Measurements from ENCODE around the gene RGS8. TPM values are rescaled to one million over a fixed set of nuclear protein-coding genes. Genes with fewer than 3 reads are reported as not detected.

RGS8 gene
- total RNA-seq, 4 donors from 2014 or later = not detected

DNA sequence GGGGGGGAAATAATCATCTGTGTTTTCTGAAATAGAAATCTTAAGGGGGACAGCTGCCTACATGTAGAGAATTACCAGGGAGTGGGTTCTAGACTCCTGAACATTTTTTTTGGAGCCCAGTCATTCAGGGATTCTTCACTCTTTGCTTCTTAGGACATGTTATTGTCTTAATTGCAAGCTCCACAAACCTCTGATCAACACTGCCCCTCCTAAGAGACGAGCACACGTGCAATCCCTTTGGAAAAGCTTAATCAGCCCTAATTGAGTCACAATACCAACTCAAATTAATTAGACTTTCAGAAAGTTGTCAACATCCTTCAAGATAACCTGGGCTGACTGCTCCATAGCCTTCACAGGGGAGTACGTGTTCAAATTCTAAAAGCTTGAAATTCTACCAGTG, 21.4 kb downstream of the RGS8 start:
- ATAC-seq = no peak

DNA sequence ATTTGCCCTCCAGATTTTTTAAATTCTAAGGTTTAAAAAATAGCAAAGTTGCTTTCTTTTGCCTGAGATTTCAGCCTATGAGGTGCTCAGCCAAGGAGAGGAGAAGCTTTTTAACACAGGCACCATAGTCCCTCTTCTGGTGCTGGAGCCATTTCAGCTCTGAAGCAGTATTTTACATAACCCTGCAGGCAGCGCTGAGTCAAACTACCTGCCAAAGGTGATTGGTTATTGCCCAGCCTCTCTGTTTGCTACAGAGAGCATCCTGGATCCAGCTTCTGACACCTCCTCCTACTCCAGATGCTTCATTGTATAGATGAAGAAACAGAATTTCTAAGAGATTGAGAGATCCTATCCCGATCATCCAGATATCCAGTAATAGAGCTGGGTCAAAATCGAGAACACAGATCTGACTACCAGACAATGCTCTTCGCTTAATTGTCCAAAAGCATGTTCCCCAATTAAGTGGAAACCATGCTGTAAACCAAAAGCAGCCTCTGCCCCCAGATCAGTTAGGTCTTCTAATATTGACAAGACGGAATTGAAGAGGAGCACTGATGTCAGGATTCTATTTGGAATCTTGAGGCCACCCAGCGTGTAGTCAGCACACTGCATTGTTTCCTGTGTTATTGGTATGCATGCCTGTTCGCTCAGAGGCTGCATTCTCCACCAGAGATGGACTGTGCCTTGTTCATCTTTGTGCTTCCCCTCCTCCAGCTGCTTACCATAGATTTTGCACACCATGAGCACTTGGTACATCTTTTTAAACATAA, 22.1 kb downstream of the RGS8 start:
- Histone ChIP-seq H3K27me3 (no peaks in the 10 kb centered on the region), H3K27ac (no peak overlapping the region), H3K4me1 (no peaks in the 10 kb centered on the region), H3K9me3 (no peaks in the 10 kb centered on the region), H3K36me3 (no peaks in the 10 kb centered on the region), H3K4me3 (no peak overlapping the region)
- TF ChIP-seq, protein P1, sequence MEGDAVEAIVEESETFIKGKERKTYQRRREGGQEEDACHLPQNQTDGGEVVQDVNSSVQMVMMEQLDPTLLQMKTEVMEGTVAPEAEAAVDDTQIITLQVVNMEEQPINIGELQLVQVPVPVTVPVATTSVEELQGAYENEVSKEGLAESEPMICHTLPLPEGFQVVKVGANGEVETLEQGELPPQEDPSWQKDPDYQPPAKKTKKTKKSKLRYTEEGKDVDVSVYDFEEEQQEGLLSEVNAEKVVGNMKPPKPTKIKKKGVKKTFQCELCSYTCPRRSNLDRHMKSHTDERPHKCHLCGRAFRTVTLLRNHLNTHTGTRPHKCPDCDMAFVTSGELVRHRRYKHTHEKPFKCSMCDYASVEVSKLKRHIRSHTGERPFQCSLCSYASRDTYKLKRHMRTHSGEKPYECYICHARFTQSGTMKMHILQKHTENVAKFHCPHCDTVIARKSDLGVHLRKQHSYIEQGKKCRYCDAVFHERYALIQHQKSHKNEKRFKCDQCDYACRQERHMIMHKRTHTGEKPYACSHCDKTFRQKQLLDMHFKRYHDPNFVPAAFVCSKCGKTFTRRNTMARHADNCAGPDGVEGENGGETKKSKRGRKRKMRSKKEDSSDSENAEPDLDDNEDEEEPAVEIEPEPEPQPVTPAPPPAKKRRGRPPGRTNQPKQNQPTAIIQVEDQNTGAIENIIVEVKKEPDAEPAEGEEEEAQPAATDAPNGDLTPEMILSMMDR (IDR thresholded peaks at IDR 0.05) = no peak
- TF ChIP-seq EP300 (IDR thresholded peaks at IDR 0.05) = no peak
- TF ChIP-seq POLR2AphosphoS5 (IDR thresholded peaks at IDR 0.05) = no peak
- TF ChIP-seq POLR2A (IDR thresholded peaks at IDR 0.05) = no peak
- WGBS, 2 donors (ENCODE audit: low coverage in 1 of 2) = 65 to 67% methylated on average over 4 to 6 of the region's 7 CpGs
- ATAC-seq = no peak

More for the DNA sequence above, 21.4 kb downstream of the RGS8 start:
- Histone ChIP-seq H3K9me3 (no peaks in the 10 kb centered on the region), H3K36me3 (no peaks in the 10 kb centered on the region), H3K27me3 (no peaks in the 10 kb centered on the region), H3K4me3 (no peak overlapping the region), H3K27ac (no peak overlapping the region), H3K4me1 (no peaks in the 10 kb centered on the region)
- TF ChIP-seq, protein P1 (IDR thresholded peaks at IDR 0.05) = no peak
- TF ChIP-seq POLR2A (IDR thresholded peaks at IDR 0.05) (no peak), EP300 (IDR thresholded peaks at IDR 0.05) (no peak), POLR2AphosphoS5 (IDR thresholded peaks at IDR 0.05) (no peak)
- WGBS, 2 donors (ENCODE audit: low coverage in 1 of 2) = 78 to 85% methylated on average over 3 of the region's 3 CpGs

DNA sequence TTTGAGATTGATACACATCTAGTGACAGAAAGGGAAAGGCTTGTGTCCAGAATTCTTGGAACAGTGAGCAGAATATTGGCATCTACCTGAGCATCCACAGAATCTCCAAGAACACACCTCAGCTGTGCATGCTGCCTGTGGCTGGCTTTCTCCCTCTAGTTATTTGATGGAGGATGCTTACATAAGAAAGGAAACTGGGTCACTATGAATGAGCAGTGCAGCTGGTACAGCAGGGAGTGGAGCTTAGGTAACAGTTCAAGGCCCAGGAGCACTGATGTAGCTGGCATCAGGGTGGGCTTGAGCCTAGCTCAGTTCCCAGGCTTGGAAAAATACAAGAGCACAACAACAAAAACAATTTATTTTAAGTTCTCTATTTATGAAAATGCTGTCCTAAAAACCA, 26.3 kb downstream of the RGS8 start:
- Histone ChIP-seq H3K4me3 (no peak overlapping the region), H3K9me3 (no peaks in the 10 kb centered on the region), H3K4me1 (no peaks in the 10 kb centered on the region), H3K36me3 (no peaks in the 10 kb centered on the region), H3K27ac (no peak overlapping the region), H3K27me3 (no peaks in the 10 kb centered on the region)
- TF ChIP-seq POLR2A (IDR thresholded peaks at IDR 0.05) = no peak
- TF ChIP-seq EP300 (IDR thresholded peaks at IDR 0.05) = no peak
- TF ChIP-seq, protein P1 (IDR thresholded peaks at IDR 0.05) = no peak
- no peak for TF ChIP-seq POLR2AphosphoS5 (IDR thresholded peaks at IDR 0.05)
- ATAC-seq = no peak

DNA sequence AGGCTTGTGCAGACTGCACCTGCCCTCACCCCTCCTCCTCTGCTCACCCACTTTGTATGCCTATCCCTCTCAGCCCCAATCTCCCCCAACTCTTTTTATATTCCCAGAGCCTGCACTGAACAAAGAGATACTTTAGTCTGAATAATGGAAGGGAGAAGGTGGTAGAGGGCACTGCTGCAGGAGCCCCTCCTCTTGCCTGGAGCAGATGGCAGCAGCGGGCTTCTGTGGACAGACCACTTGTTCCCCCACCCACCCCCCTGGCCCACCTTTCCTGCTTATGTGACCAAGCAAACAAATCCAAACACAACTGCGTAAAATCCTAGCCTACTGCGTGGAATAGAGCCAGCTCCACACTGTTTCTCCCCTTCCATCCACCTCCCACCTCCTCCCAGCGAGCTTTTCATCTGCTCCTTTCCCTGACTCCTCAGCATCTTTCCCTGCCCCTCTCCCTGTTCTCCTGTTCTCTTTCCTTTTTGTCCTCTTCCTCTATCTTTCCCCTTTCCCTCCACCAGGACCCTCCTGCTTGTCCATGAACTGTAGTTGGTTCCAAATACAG, 27.5 kb downstream of the RGS8 start:
- H3K9me3 ChIP-seq = no peaks in the 10 kb centered on the region
- no peak for ATAC-seq
- TF ChIP-seq EP300 (IDR thresholded peaks at IDR 0.05) (no peak), POLR2AphosphoS5 (IDR thresholded peaks at IDR 0.05) (no peak), POLR2A (IDR thresholded peaks at IDR 0.05) (no peak)
- no peak overlapping the region for H3K27ac ChIP-seq
- no peaks in the 10 kb centered on the region for H3K36me3 ChIP-seq
- H3K4me3 ChIP-seq = no peak overlapping the region
- no peaks in the 10 kb centered on the region for H3K27me3 ChIP-seq
- WGBS, 2 donors (ENCODE audit: low coverage in 1 of 2) = 74% methylated on average over 4 of the region's 4 CpGs
- H3K4me1 ChIP-seq = no peaks in the 10 kb centered on the region

DNA sequence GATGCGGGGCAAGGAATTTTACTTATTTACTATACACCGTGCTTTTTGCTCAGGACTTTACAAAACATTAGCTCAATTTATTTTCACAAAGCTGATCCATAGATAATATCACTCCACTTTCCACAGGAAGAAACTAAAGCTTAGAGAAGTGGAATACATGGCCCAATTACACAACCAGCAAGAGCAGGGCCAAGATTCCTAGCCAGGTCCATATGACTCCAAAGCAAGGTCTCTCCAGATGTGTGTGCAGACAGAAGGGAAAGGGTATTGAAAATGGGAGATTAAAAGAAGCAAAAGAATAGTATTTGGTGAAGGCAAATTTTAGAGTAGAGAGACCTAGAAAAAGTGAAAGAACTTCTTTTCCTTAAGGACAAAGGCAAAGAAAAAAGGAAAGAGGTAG, 30.4 kb downstream of the RGS8 start:
- H3K9me3 ChIP-seq = no peaks in the 10 kb centered on the region
- 85 to 100% methylated on average over 1 to 2 of the region's 2 CpGs for WGBS, 2 donors (ENCODE audit: low coverage in 1 of 2)
- H3K4me3 ChIP-seq = no peak overlapping the region
- H3K27ac ChIP-seq = no peak overlapping the region
- TF ChIP-seq EP300 (IDR thresholded peaks at IDR 0.05) (no peak), POLR2A (IDR thresholded peaks at IDR 0.05) (no peak)
- no peaks in the 10 kb centered on the region for H3K4me1 ChIP-seq
- no peaks in the 10 kb centered on the region for H3K27me3 ChIP-seq
- no peak for ATAC-seq
- H3K36me3 ChIP-seq = no peaks in the 10 kb centered on the region

DNA sequence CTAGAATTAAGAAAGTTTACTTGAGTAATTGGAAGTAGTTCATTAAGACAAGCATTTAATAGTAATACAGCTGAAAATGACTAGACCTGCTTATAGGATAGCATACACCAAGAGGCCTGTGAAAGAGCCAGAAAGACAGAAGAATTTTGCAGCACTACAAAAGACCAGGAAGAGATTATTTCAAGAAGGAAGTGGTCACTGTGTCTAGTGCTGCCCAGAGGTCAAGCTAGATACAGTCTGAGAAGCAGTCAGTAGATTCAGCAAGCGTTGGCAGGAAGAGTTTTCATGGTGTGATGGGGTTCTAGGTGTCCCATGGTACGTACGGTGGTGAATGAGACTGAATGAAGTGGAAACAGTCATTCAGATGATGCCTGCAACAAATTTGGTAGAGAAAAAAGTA, 31.5 kb downstream of the RGS8 start:
- Histone ChIP-seq H3K9me3 (no peaks in the 10 kb centered on the region), H3K27me3 (no peaks in the 10 kb centered on the region), H3K4me3 (no peak overlapping the region), H3K36me3 (no peaks in the 10 kb centered on the region), H3K27ac (no peak overlapping the region), H3K4me1 (no peaks in the 10 kb centered on the region)
- TF ChIP-seq POLR2A (IDR thresholded peaks at IDR 0.05) (no peak), EP300 (IDR thresholded peaks at IDR 0.05) (no peak), POLR2AphosphoS5 (IDR thresholded peaks at IDR 0.05) (no peak)
- TF ChIP-seq, protein P1 (IDR thresholded peaks at IDR 0.05) = no peak
- no peak for ATAC-seq
- whole genome bisulfite sequencing, 2 donors (ENCODE audit: low coverage in 1 of 2) = 58 to 67% methylated on average over 3 of the region's 3 CpGs

Data from gastroesophageal sphincter (tissue), 4 donors.